HepG2 (cell line): Measurements from ENCODE around the gene NEDD4L. TPM values are rescaled to one million over a fixed set of nuclear protein-coding genes. Genes with fewer than 3 reads are reported as not detected.
A peak's percentile ranks its signal among the peaks of the same experiment; 100 is the strongest.

Experiments
- ARNT2 ChIP-seq: sonication (generic); formaldehyde crosslinking; IDR thresholded peaks from 2 replicates; pipeline ENCODE4 v1.8.0; 2022; ENCODE audit warnings: mild to moderate bottlenecking, low read depth, missing genetic modification reagents, moderate library complexity
- DBP ChIP-seq: sonication (generic); formaldehyde crosslinking; IDR thresholded peaks from 2 replicates; pipeline ENCODE4 v1.4.0; 2020; ENCODE audit warnings: missing genetic modification reagents; ENCODE audit errors: not compliant biosample characterization
- FOXA3 ChIP-seq: IDR thresholded peaks from 2 replicates; pipeline ENCODE4 v1.6.1; 2016; ENCODE audit warnings: missing genetic modification reagents, missing compliant biosample characterization
- GLI4 ChIP-seq: sonication (generic); formaldehyde crosslinking; IDR thresholded peaks from 2 replicates; pipeline ENCODE4 v1.5.1; 2020; ENCODE audit warnings: missing genetic modification reagents, mild to moderate bottlenecking, moderate library complexity, borderline replicate concordance
- HOXA9 ChIP-seq: sonication (generic); formaldehyde crosslinking; IDR thresholded peaks from 2 replicates; pipeline ENCODE4 v1.8.1; 2022; ENCODE audit warnings: missing genetic modification reagents, mild to moderate bottlenecking, moderate library complexity, borderline replicate concordance
- LCORL ChIP-seq, 2 experiments: fragments of 450-650 bp in 1 of 2; sonication (generic) in 1 of 2; formaldehyde crosslinking in 1 of 2; IDR thresholded peaks; 2 replicates each; pipeline versions ENCODE4 v1.5.0 to v1.6.1; 2017 to 2020; ENCODE audit warnings: antibody characterized with exemption in 1 of 2, missing genetic modification reagents in 1 of 2
- MTF1 ChIP-seq: sonication (generic); formaldehyde crosslinking; IDR thresholded peaks from 2 replicates; pipeline ENCODE4 v1.5.0; 2020; ENCODE audit warnings: missing genetic modification reagents
- PTBP1 ChIP-seq: fragments of 200-400 bp; formaldehyde crosslinking; IDR thresholded peaks from 2 replicates; pipeline ENCODE4 v1.6.1; 2018; ENCODE audit warnings: low read length, low read depth; ENCODE audit not compliant: poor library complexity, severe bottlenecking
- SNAI1 ChIP-seq: sonication (generic); formaldehyde crosslinking; IDR thresholded peaks from 2 replicates; pipeline ENCODE4 v1.5.0; 2020; ENCODE audit warnings: mild to moderate bottlenecking, missing genetic modification reagents, borderline replicate concordance
- SSRP1 ChIP-seq: IDR thresholded peaks from 2 replicates; pipeline ENCODE4 v1.6.1; 2016; ENCODE audit warnings: control low read depth
- ZBTB40 ChIP-seq, 2 experiments: fragments of 450-650 bp in 1 of 2; sonication (generic) in 1 of 2; formaldehyde crosslinking in 1 of 2; IDR thresholded peaks; 2 replicates each; pipeline versions ENCODE4 v1.6.1 to v1.8.0; 2016 to 2022; ENCODE audit warnings: antibody characterized with exemption in 1 of 2, mild to moderate bottlenecking in 1 of 2, missing genetic modification reagents in 1 of 2
- ZKSCAN8 ChIP-seq: IDR thresholded peaks from 2 replicates; pipeline ENCODE4 v1.6.1; 2016; ENCODE audit warnings: borderline replicate concordance, missing genetic modification reagents, missing compliant biosample characterization
- ZNF350 ChIP-seq: sonication (generic); formaldehyde crosslinking; IDR thresholded peaks from 2 replicates; pipeline ENCODE4 v1.4.0; 2020; ENCODE audit warnings: mild to moderate bottlenecking, low read depth, missing genetic modification reagents, borderline replicate concordance
- ZNF674 ChIP-seq: sonication (generic); formaldehyde crosslinking; IDR thresholded peaks from 2 replicates; pipeline ENCODE4 v1.5.0; 2020; ENCODE audit warnings: low read depth, mild to moderate bottlenecking, missing genetic modification reagents
- ZNF747 ChIP-seq: sonication (generic); formaldehyde crosslinking; IDR thresholded peaks from 2 replicates; pipeline ENCODE4 v1.8.1; 2023; ENCODE audit warnings: missing genetic modification reagents, mild to moderate bottlenecking, borderline replicate concordance
- ZNF784 ChIP-seq: sonication (generic); formaldehyde crosslinking; IDR thresholded peaks from 2 replicates; pipeline ENCODE4 v1.5.1; 2020; ENCODE audit warnings: missing genetic modification reagents, mild to moderate bottlenecking, borderline replicate concordance
- ZNF816 ChIP-seq: sonication (generic); formaldehyde crosslinking; IDR thresholded peaks from 2 replicates; pipeline ENCODE4 v1.8.0; 2022; ENCODE audit warnings: missing genetic modification reagents, mild to moderate bottlenecking, borderline replicate concordance
- ZSCAN31 ChIP-seq: sonication (generic); formaldehyde crosslinking; IDR thresholded peaks from 2 replicates; pipeline ENCODE4 v1.5.0; 2020; ENCODE audit warnings: low read depth, mild to moderate bottlenecking, missing genetic modification reagents
- polyA plus RNA-seq, 8 experiments: library from polyadenylated mRNA; depleted of rRNA in 3 of 8; stranded (reverse) in 7 of 8; unstranded in 1 of 8; fragments of >200 nt; fragmentation: Illumina TruSeq in 4 of 8; extraction: Trizol in 4 of 8; gene quantifications; 2 replicates each; pipeline versions ENCODE4 v1.2.1 to v1.2.3, GENCODE V29; 2011 to 2016; ENCODE audit warnings: low read depth in 4 of 8, missing spikeins in 1 of 8, mixed read lengths in 1 of 8; ENCODE audit not compliant: insufficient read depth in 1 of 8
- total RNA-seq, 5 experiments: library from RNA; depleted of rRNA; stranded (reverse); fragments of >200 nt; fragmentation: Illumina TruSeq; extraction: Trizol; gene quantifications; 2 replicates each; pipeline ENCODE4 v1.2.3, GENCODE V29; 2016; ENCODE audit warnings: low read depth in 1 of 5

NEDD4L gene
- total and polyA plus RNA-seq, 2 of the 13 experiments (the other 11 are each of a cell fraction or from before 2014, with no cell fraction given): 168 to 390 TPM

- TF ChIP-seq ZNF784 (CRISPR knock-in tag) (no peak), ZNF350 (CRISPR knock-in tag) (no peak; the same call in 1 of the 2 replicates), SSRP1 (peak; percentile 99), ZBTB40 (IDR thresholded peaks at IDR 0.05) (no peak), ZBTB40 (CRISPR knock-in tag; IDR thresholded peaks at IDR 0.05) (no peak), GLI4 (CRISPR knock-in tag) (no peak), ZNF816 (no peak), ZNF747 (CRISPR knock-in tag) (no peak), FOXA3 (CRISPR knock-in tag) (no peak), MTF1 (CRISPR knock-in tag) (no peak), DBP (CRISPR knock-in tag) (no peak), PTBP1 (no peak), HOXA9 (CRISPR knock-in tag) (no peak), ZNF674 (CRISPR knock-in tag) (no peak), SNAI1 (CRISPR knock-in tag) (no peak), ARNT2 (CRISPR knock-in tag) (no peak), ZKSCAN8 (no peak), LCORL (IDR thresholded peaks at IDR 0.05) (no peak), LCORL (CRISPR knock-in tag; IDR thresholded peaks at IDR 0.05) (0 out of 2 replicates have a peak, but pooled peaks have one; percentile 16), ZSCAN31 (0 out of 2 replicates have a peak, but pooled peaks have one; percentile 39)
Observed at GRCh38 chr18:58416014-58416703, 372.1 kb downstream of the NEDD4L start (continued).
